Cardiac septum (tissue), 1 donor: Measurements from ENCODE around the gene CALHM4. TPM values are rescaled to one million over a fixed set of nuclear protein-coding genes. Genes with fewer than 3 reads are reported as not detected.
"Not testable (repeated sequence)": the region's sequence is repeated elsewhere in the genome, so short reads cannot be mapped to it uniquely, and the experiment has no call there.

Experiments
- DNase-seq: peaks from one replicate; pipeline ENCODE4 v3.0.0-alpha.2; 2020; ENCODE audit warnings: low spot score
- intact Hi-C: fragments of 100-400 bp; cut with DNase I; formaldehyde crosslinking; loops from one replicate; pipeline ENCODE4 v1.14.0; 2022
- total RNA-seq: library from RNA; stranded (reverse); fragmentation: NEBNext Ultra II Directional; extraction: Animal tissue kit (Norgen Biotek cat#: 25700); gene quantifications from one replicate; pipeline ENCODE4 v1.2.1, GENCODE V29; 2021
- donor health status: DM: no; HTN: no; CAD: no.

The CALHM4 gene
- total RNA-seq, 1 donor from 2014 or later: not detected

- intact Hi-C loops: no loop called here
- no peak for DNase-seq
These were observed 15.5 kb downstream of the CALHM4 start for GRCh38 chr6:116568821-116569755.

- peak; percentile 100 for DNase-seq
- intact Hi-C loops: loop anchor here (2.0 to 5.0 kb wide), 2 partner anchors 34 to 292 kb away; partner anchors contain the start of gene TSPYL1
These were observed 17.5 kb downstream of the CALHM4 start, which contains the start of gene RWDD1 for GRCh38 chr6:116570856-116571682. TSS of gene RWDD1 (plus strand) at chr6:116571504. CDS start at chr6:116571583, 79 bp downstream.

- no peak for DNase-seq
- intact Hi-C loops: loop anchor here (2.0 to 5.0 kb wide), 2 partner anchors 34 to 293 kb away; partner anchors contain the start of gene TSPYL1
These were observed 18.1 kb downstream of the CALHM4 start for GRCh38 chr6:116571683-116572000.

- intact Hi-C loops: loop anchor here (5.0 kb wide), 1 partner anchor 35 kb away; no protein-coding TSS in a partner anchor
- no peak for DNase-seq
These were observed 18.6 kb downstream of the CALHM4 start for GRCh38 chr6:116572162-116572561.

GRCh38 chr6:116575227-116575626 lies 21.7 kb downstream of the CALHM4 start:
- intact Hi-C loops: no loop called here
- no peak for DNase-seq

- intact Hi-C loops: no loop called here
- no peak for DNase-seq
These were observed 23.9 kb downstream of the CALHM4 start for GRCh38 chr6:116577486-116577885.

GRCh38 chr6:116578335-116578734 lies 24.8 kb downstream of the CALHM4 start:
- intact Hi-C loops: no loop called here
- no peak for DNase-seq

GRCh38 chr6:116579143-116579542 lies 25.6 kb downstream of the CALHM4 start:
- DNase-seq: no peak
- intact Hi-C loops: no loop called here

- no peak for DNase-seq
- intact Hi-C loops: no loop called here
These were observed 26.6 kb downstream of the CALHM4 start for GRCh38 chr6:116580198-116580597.

- intact Hi-C loops: no loop called here
- no peak for DNase-seq
These were observed 32.7 kb downstream of the CALHM4 start for GRCh38 chr6:116586276-116586675.

GRCh38 chr6:116586738-116587137 lies 33.2 kb downstream of the CALHM4 start:
- no peak for DNase-seq
- intact Hi-C loops: no loop called here

GRCh38 chr6:116595247-116595646 lies 41.7 kb downstream of the CALHM4 start:
- no peak for DNase-seq
- intact Hi-C loops: no loop called here

- intact Hi-C loops: no loop called here
- no peak for DNase-seq
These were observed 43.3 kb downstream of the CALHM4 start for GRCh38 chr6:116596815-116597214.

GRCh38 chr6:116603916-116604315 lies 50.4 kb downstream of the CALHM4 start:
- DNase-seq, intact Hi-C loops: not testable (repeated sequence)

- intact Hi-C loops, DNase-seq: not testable (repeated sequence)
These were observed 51.3 kb downstream of the CALHM4 start for GRCh38 chr6:116604868-116605267.

- intact Hi-C loops: no loop called here
- no peak for DNase-seq
These were observed 52.4 kb downstream of the CALHM4 start for GRCh38 chr6:116605935-116606334.
